ENCODE measurements around the gene FHIT. TPM values are rescaled to one million over a fixed set of nuclear protein-coding genes. Genes with fewer than 3 reads are reported as not detected.

The FHIT gene
- total RNA-seq, 1 donor from 2014 or later, result 20.2 TPM

- no peaks in the 10 kb centered on the region for H3K36me3 Mint-ChIP-seq (ENCODE audit: low read depth, unreplicated experiment)
- H3K27ac Mint-ChIP-seq (ENCODE audit: unreplicated experiment), result no peak overlapping the region
- no peak for DNase-seq (ENCODE audit: low spot score)
- TF ChIP-seq CTCF (IDR thresholded peaks at IDR 0.05; ENCODE audit: unreplicated experiment), result no peak
- no peaks in the 10 kb centered on the region for H3K9me3 Mint-ChIP-seq (ENCODE audit: unreplicated experiment)
- H3K27me3 Mint-ChIP-seq (ENCODE audit: unreplicated experiment), result no peaks in the 10 kb centered on the region
- peaks cover 13% of the 10 kb centered on the region for H3K4me1 Mint-ChIP-seq (ENCODE audit: unreplicated experiment)
- no peak overlapping the region for H3K4me3 Mint-ChIP-seq (ENCODE audit: unreplicated experiment)
Observed at GRCh38 chr3:60102154-60102553, 1149.1 kb downstream of the FHIT start.

DNA sequence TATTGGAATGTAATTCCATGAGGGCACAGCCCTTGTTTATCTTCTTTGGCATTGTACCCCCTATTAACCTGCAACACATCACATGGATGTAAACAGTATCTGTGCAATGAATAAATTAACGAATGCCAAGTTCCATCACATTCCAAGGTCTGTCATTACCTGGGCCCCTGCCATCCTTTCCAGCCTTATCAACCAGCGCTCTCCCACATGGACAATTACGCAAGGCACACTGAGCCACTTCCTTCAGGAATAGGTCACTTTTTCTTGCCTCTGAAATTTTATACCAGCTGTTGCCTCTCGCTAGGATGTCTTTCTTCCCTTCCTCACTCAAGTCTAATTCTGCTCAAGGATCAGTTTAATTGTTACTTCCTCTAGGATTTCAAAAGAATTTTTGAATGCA lies 1149.6 kb downstream of the FHIT start:
- no peaks in the 10 kb centered on the region for H3K9me3 Mint-ChIP-seq (ENCODE audit: unreplicated experiment)
- H3K36me3 Mint-ChIP-seq (ENCODE audit: low read depth, unreplicated experiment), result no peaks in the 10 kb centered on the region
- H3K4me3 Mint-ChIP-seq (ENCODE audit: unreplicated experiment), result no peak overlapping the region
- H3K27me3 Mint-ChIP-seq (ENCODE audit: unreplicated experiment), result no peaks in the 10 kb centered on the region
- peaks cover 15% of the 10 kb centered on the region for H3K4me1 Mint-ChIP-seq (ENCODE audit: unreplicated experiment)
- H3K27ac Mint-ChIP-seq (ENCODE audit: unreplicated experiment), result no peak overlapping the region
- no peak for DNase-seq (ENCODE audit: low spot score)
- no peak for TF ChIP-seq CTCF (IDR thresholded peaks at IDR 0.05; ENCODE audit: unreplicated experiment)

- Mint-ChIP-seq H3K9me3 (ENCODE audit: unreplicated experiment) (no peaks in the 10 kb centered on the region), H3K36me3 (ENCODE audit: low read depth, unreplicated experiment) (no peaks in the 10 kb centered on the region)
Observed at GRCh38 chr3:60096403-60096802, 1154.8 kb downstream of the FHIT start.

GRCh38 chr3:60095930-60096329 lies 1155.3 kb downstream of the FHIT start:
- H3K36me3 Mint-ChIP-seq (ENCODE audit: low read depth, unreplicated experiment), result no peaks in the 10 kb centered on the region
- no peak for TF ChIP-seq CTCF (IDR thresholded peaks at IDR 0.05; ENCODE audit: unreplicated experiment)
- peaks cover 13% of the 10 kb centered on the region for H3K4me1 Mint-ChIP-seq (ENCODE audit: unreplicated experiment)
- no peak overlapping the region for H3K4me3 Mint-ChIP-seq (ENCODE audit: unreplicated experiment)
- DNase-seq (ENCODE audit: low spot score), result no peak
- no peaks in the 10 kb centered on the region for H3K27me3 Mint-ChIP-seq (ENCODE audit: unreplicated experiment)
- peak overlapping the region; percentile 64 for H3K27ac Mint-ChIP-seq (ENCODE audit: unreplicated experiment)
- no peaks in the 10 kb centered on the region for H3K9me3 Mint-ChIP-seq (ENCODE audit: unreplicated experiment)

More at GRCh38 chr3:60096403-60096802, 1154.8 kb downstream of the FHIT start:
- no peak overlapping the region for H3K4me3 Mint-ChIP-seq (ENCODE audit: unreplicated experiment)
- TF ChIP-seq CTCF (IDR thresholded peaks at IDR 0.05; ENCODE audit: unreplicated experiment), result no peak
- peaks cover 15% of the 10 kb centered on the region for H3K4me1 Mint-ChIP-seq (ENCODE audit: unreplicated experiment)
- H3K27ac Mint-ChIP-seq (ENCODE audit: unreplicated experiment), result peak overlapping the region; percentile 64
- H3K27me3 Mint-ChIP-seq (ENCODE audit: unreplicated experiment), result no peaks in the 10 kb centered on the region
- DNase-seq (ENCODE audit: low spot score), result peak; percentile 9

- DNase-seq (ENCODE audit: low spot score), result no peak
- H3K9me3 Mint-ChIP-seq (ENCODE audit: unreplicated experiment), result no peaks in the 10 kb centered on the region
- H3K36me3 Mint-ChIP-seq (ENCODE audit: low read depth, unreplicated experiment), result no peaks in the 10 kb centered on the region
- H3K27ac Mint-ChIP-seq (ENCODE audit: unreplicated experiment), result peak overlapping the region; percentile 79
- no peak for TF ChIP-seq CTCF (IDR thresholded peaks at IDR 0.05; ENCODE audit: unreplicated experiment)
- H3K4me1 Mint-ChIP-seq (ENCODE audit: unreplicated experiment), result peaks cover 13% of the 10 kb centered on the region
- H3K4me3 Mint-ChIP-seq (ENCODE audit: unreplicated experiment), result no peak overlapping the region
- H3K27me3 Mint-ChIP-seq (ENCODE audit: unreplicated experiment), result no peaks in the 10 kb centered on the region
Observed at GRCh38 chr3:60095516-60095915, 1155.7 kb downstream of the FHIT start.
